Uterus (tissue), 4 donors: Measurements from ENCODE around the gene STX18. TPM values are rescaled to one million over a fixed set of nuclear protein-coding genes. Genes with fewer than 3 reads are reported as not detected.

Source experiments
- DNase-seq, 2 donors: peaks; one replicate each; pipeline ENCODE4 v3.0.0-alpha.2; 2019 to 2020
- H3K27ac ChIP-seq, 2 donors: fragments of 200-600 bp; sonication (generic); 1 replicate in 1 of 2; 2 replicates in 1 of 2; pipeline ENCODE4 v1.5.1; 2016 to 2018
- H3K27me3 ChIP-seq, 2 donors: fragments of 200-600 bp; sonication (generic); one replicate each; pipeline ENCODE4 v1.5.1; 2018 to 2019; ENCODE audit warnings: control low read depth in 1 of 2
- H3K36me3 ChIP-seq, 2 donors: fragments of 200-600 bp; sonication (generic); one replicate each; pipeline ENCODE4 v1.5.1; 2019; ENCODE audit warnings: control low read depth in 1 of 2
- H3K4me1 ChIP-seq, 2 donors: fragments of 200-600 bp; sonication (generic); one replicate each; pipeline ENCODE4 v1.5.1; 2018 to 2019; ENCODE audit warnings: control low read depth in 1 of 2
- H3K4me3 ChIP-seq, 2 donors: fragments of 200-600 bp; sonication (generic); 1 replicate in 1 of 2; 2 replicates in 1 of 2; pipeline ENCODE4 v1.5.1; 2018 to 2019; ENCODE audit warnings: mild to moderate bottlenecking in 1 of 2
- H3K9me3 ChIP-seq, 2 donors: fragments of 200-600 bp; sonication (generic); one replicate each; pipeline ENCODE4 v1.5.1; 2019; ENCODE audit warnings: control low read depth in 1 of 2
- CTCF ChIP-seq, 4 experiments: fragments of 200-600 bp in 2 of 4; fragments of 450-650 bp in 2 of 4; sonication (generic) in 2 of 4; IDR thresholded peaks; one replicate each; pipeline ENCODE4 v1.5.1; 2016 to 2019; ENCODE audit warnings: antibody characterized with exemption in 4 of 4, mild to moderate bottlenecking in 2 of 4, moderate library complexity in 1 of 4
- POLR2A ChIP-seq, 2 donors: fragments of 450-650 bp; IDR thresholded peaks; one replicate each; pipeline ENCODE4 v1.6.1; 2016; ENCODE audit warnings: antibody characterized with exemption in 2 of 2, mild to moderate bottlenecking in 1 of 2, moderate library complexity in 1 of 2
- intact Hi-C: fragments of 100-400 bp; cut with DNase I; formaldehyde crosslinking; loops from one replicate; pipeline ENCODE4 v1.15.1; 2023; ENCODE audit warnings: low total_unique reads
- total RNA-seq, 4 donors: library from RNA; depleted of rRNA in 3 of 4; stranded (reverse); fragments of >200 nt in 3 of 4; gene quantifications; one replicate each; pipeline versions ENCODE4 v1.1.0 to v1.2.4, GENCODE V29; 2014 to 2023
- donor health status: DM: yes; HTN: yes; CAD: no.

STX18 gene
- total RNA-seq, 4 donors from 2014 or later = 6.4 to 62.5 (median 28.9) TPM

GRCh38 chr4:4396628-4397440 is 145.0 kb downstream of the STX18 start:
- Histone ChIP-seq H3K9me3 (no peaks in the 10 kb centered on the region), H3K36me3 (no peaks in the 10 kb centered on the region), H3K4me1 (no peaks in the 10 kb centered on the region), H3K27me3 (no peaks in the 10 kb centered on the region), H3K4me3 (no peak overlapping the region), H3K27ac (no peak overlapping the region)
- no peak for TF ChIP-seq CTCF (IDR thresholded peaks at IDR 0.05)
- TF ChIP-seq POLR2A (IDR thresholded peaks at IDR 0.05) = no peak
- DNase-seq = no peak
- intact Hi-C loops = no loop called here

- intact Hi-C loops = no loop called here
- Histone ChIP-seq H3K4me1 (no peaks in the 10 kb centered on the region), H3K4me3 (no peak overlapping the region), H3K27ac (no peak overlapping the region), H3K36me3 (no peaks in the 10 kb centered on the region), H3K27me3 (no peaks in the 10 kb centered on the region), H3K9me3 (no peaks in the 10 kb centered on the region)
- TF ChIP-seq CTCF (IDR thresholded peaks at IDR 0.05) (no peak), POLR2A (IDR thresholded peaks at IDR 0.05) (no peak)
- DNase-seq = no peak
Observed at GRCh38 chr4:4395849-4396627, 145.8 kb downstream of the STX18 start.

- no peaks in the 10 kb centered on the region for H3K9me3 ChIP-seq
- H3K27ac ChIP-seq = no peak overlapping the region
- no peak for DNase-seq
- no peak for TF ChIP-seq POLR2A (IDR thresholded peaks at IDR 0.05)
- no peak for TF ChIP-seq CTCF (IDR thresholded peaks at IDR 0.05)
- no peaks in the 10 kb centered on the region for H3K36me3 ChIP-seq
- no peaks in the 10 kb centered on the region for H3K27me3 ChIP-seq
- no peaks in the 10 kb centered on the region for H3K4me1 ChIP-seq
- H3K4me3 ChIP-seq = no peak overlapping the region
- intact Hi-C loops = no loop called here
Observed at GRCh38 chr4:4395371-4395770, 146.5 kb downstream of the STX18 start.

- Histone ChIP-seq H3K4me3 (no peak overlapping the region), H3K27me3 (no peaks in the 10 kb centered on the region), H3K4me1 (no peaks in the 10 kb centered on the region), H3K36me3 (no peaks in the 10 kb centered on the region), H3K9me3 (no peaks in the 10 kb centered on the region), H3K27ac (no peak overlapping the region)
- DNase-seq = no peak
- intact Hi-C loops = no loop called here
- TF ChIP-seq POLR2A (IDR thresholded peaks at IDR 0.05) (no peak), CTCF (IDR thresholded peaks at IDR 0.05) (no peak)
Observed at GRCh38 chr4:4394644-4395043, 147.2 kb downstream of the STX18 start.
